GM23338 (cell line): Measurements from ENCODE around the gene GDAP2. TPM values are rescaled to one million over a fixed set of nuclear protein-coding genes. Genes with fewer than 3 reads are reported as not detected.

Experiments used
- ATAC-seq: fragments of 200-7000 bp; cut with Tn5 transposase; 3 replicates; pipeline ENCODE4 v1.9.1; 2020
- DNase-seq: peaks from one replicate; pipeline ENCODE4 v3.0.0-alpha.2; 2015; ENCODE audit warnings: low spot score
- H2AFZ ChIP-seq: fragments of 200-600 bp; sonication (generic); 2 replicates; pipeline ENCODE4 v1.8.0; 2016; ENCODE audit warnings: antibody characterized with exemption, mild to moderate bottlenecking, moderate library complexity
- H3F3A ChIP-seq: fragments of 200-600 bp; sonication (generic); replicated peaks from 2 replicates; pipeline ENCODE4 v1.8.0; 2017; ENCODE audit warnings: antibody characterized with exemption, mixed run types, low read depth
- H3K27ac ChIP-seq: fragments of 200-600 bp; sonication (generic); 2 replicates; pipeline ENCODE4 v1.6.1; 2016; ENCODE audit warnings: low read depth
- H3K27me3 ChIP-seq: fragments of 200-600 bp; sonication (generic); 2 replicates; pipeline ENCODE4 v1.8.0; 2016; ENCODE audit warnings: mild to moderate bottlenecking, mixed run types, moderate library complexity; ENCODE audit not compliant: insufficient read depth
- H3K36me3 ChIP-seq: fragments of 200-600 bp; sonication (generic); 2 replicates; pipeline ENCODE4 v1.8.0; 2016; ENCODE audit warnings: mild to moderate bottlenecking; ENCODE audit not compliant: insufficient read depth
- H3K4me1 ChIP-seq: fragments of 200-600 bp; sonication (generic); 2 replicates; pipeline ENCODE4 v1.8.0; 2016; ENCODE audit warnings: mild to moderate bottlenecking, moderate library complexity; ENCODE audit not compliant: insufficient read depth
- H3K4me2 ChIP-seq: fragments of 200-600 bp; sonication (generic); 2 replicates; pipeline ENCODE4 v1.7.1; 2017; ENCODE audit warnings: mixed run types
- H3K4me3 ChIP-seq: fragments of 200-600 bp; sonication (generic); 2 replicates; pipeline ENCODE4 v1.6.1; 2016; ENCODE audit warnings: mixed run types
- H3K79me2 ChIP-seq: fragments of 200-600 bp; sonication (generic); replicated peaks from 2 replicates; pipeline ENCODE4 v1.8.0; 2017; ENCODE audit warnings: mild to moderate bottlenecking; ENCODE audit not compliant: insufficient read depth
- H3K9me2 ChIP-seq: fragments of 200-600 bp; sonication (generic); 2 replicates; pipeline ENCODE4 v1.8.0; 2017; ENCODE audit not compliant: insufficient read depth
- H4K20me1 ChIP-seq: fragments of 200-600 bp; sonication (generic); replicated peaks from 2 replicates; pipeline ENCODE4 v1.8.0; 2017; ENCODE audit warnings: mild to moderate bottlenecking; ENCODE audit not compliant: insufficient read depth
- H3K27ac Mint-ChIP-seq: 2 replicates; pipeline ENCODE4 v1.8.0; 2020; ENCODE audit warnings: inconsistent platforms, mild to moderate bottlenecking, moderate library complexity, mixed read lengths
- H3K27me3 Mint-ChIP-seq: 3 replicates; pipeline ENCODE4 v1.8.0; 2022; ENCODE audit warnings: low read depth, mild to moderate bottlenecking, moderate library complexity, mixed read lengths, inconsistent platforms; ENCODE audit not compliant: insufficient read depth, poor library complexity
- H3K36me3 Mint-ChIP-seq: 3 replicates; pipeline ENCODE4 v1.8.0; 2021; ENCODE audit warnings: low read depth, mild to moderate bottlenecking, inconsistent platforms, moderate library complexity, mixed read lengths
- H3K4me1 Mint-ChIP-seq: 3 replicates; pipeline ENCODE4 v1.8.0; 2020; ENCODE audit warnings: mild to moderate bottlenecking, inconsistent platforms, mixed read lengths
- H3K4me3 Mint-ChIP-seq: 3 replicates; pipeline ENCODE4 v1.8.0; 2021; ENCODE audit warnings: moderate library complexity, mild to moderate bottlenecking, inconsistent platforms, mixed read lengths
- H3K9me3 Mint-ChIP-seq: 3 replicates; pipeline ENCODE4 v1.8.0; 2020; ENCODE audit warnings: moderate library complexity, mild to moderate bottlenecking, inconsistent platforms, mixed read lengths
- CREB1 ChIP-seq: fragments of 250-450 bp; sonication (Bioruptor Pico); IDR thresholded peaks from 2 replicates; pipeline ENCODE4 v1.5.0; 2020; ENCODE audit warnings: low read depth, mild to moderate bottlenecking, moderate library complexity
- ETS1 ChIP-seq: IDR thresholded peaks from 2 replicates; pipeline ENCODE4 v1.6.1; 2016; ENCODE audit warnings: antibody characterized with exemption
- EZH2 ChIP-seq: fragments of 200-600 bp; sonication (generic); IDR thresholded peaks from one replicate; pipeline ENCODE4 v1.8.0; 2017; ENCODE audit warnings: antibody characterized with exemption, mild to moderate bottlenecking, low read depth; ENCODE audit not compliant: unreplicated experiment
- EZH2phosphoT487 ChIP-seq: fragments of 200-600 bp; sonication (generic); IDR thresholded peaks from one replicate; pipeline ENCODE4 v1.8.1; 2018; ENCODE audit warnings: antibody characterized with exemption; ENCODE audit not compliant: unreplicated experiment
- JUNB ChIP-seq: IDR thresholded peaks from one replicate; pipeline ENCODE4 v1.6.1; 2016; ENCODE audit warnings: antibody characterized with exemption; ENCODE audit not compliant: unreplicated experiment
- NANOG ChIP-seq: IDR thresholded peaks from 2 replicates; pipeline ENCODE4 v1.6.1; 2016; ENCODE audit warnings: antibody characterized with exemption, borderline replicate concordance
- POLR2AphosphoS5 ChIP-seq: IDR thresholded peaks from 2 replicates; pipeline ENCODE4 v1.6.1; 2016; ENCODE audit warnings: antibody characterized with exemption, low read depth
- REST ChIP-seq: IDR thresholded peaks from one replicate; pipeline ENCODE4 v1.6.1; 2018; ENCODE audit warnings: antibody characterized with exemption; ENCODE audit not compliant: unreplicated experiment
- STAT1 ChIP-seq: IDR thresholded peaks from one replicate; pipeline ENCODE4 v1.6.1; 2016; ENCODE audit warnings: antibody characterized with exemption; ENCODE audit not compliant: unreplicated experiment
- ZNF114 ChIP-seq: fragments of 250-450 bp; sonication (Bioruptor Pico); IDR thresholded peaks from 2 replicates; pipeline ENCODE4 v1.5.0; 2020; ENCODE audit warnings: mild to moderate bottlenecking, moderate library complexity
- ZNF331 ChIP-seq: fragments of 250-450 bp; sonication (Bioruptor Pico); IDR thresholded peaks from 2 replicates; pipeline ENCODE4 v1.5.0; 2020; ENCODE audit warnings: low read depth, mild to moderate bottlenecking, moderate library complexity
- ZNF462 ChIP-seq: fragments of 250-450 bp; sonication (Bioruptor Pico); IDR thresholded peaks from 2 replicates; pipeline ENCODE4 v1.5.0; 2020; ENCODE audit warnings: mild to moderate bottlenecking, moderate library complexity
- polyA plus RNA-seq: library from polyadenylated mRNA; unstranded; fragments of >200 nt; fragmentation: Nextera tagmentation; extraction: Ambion mirVana; gene quantifications from 2 replicates; pipeline ENCODE4 v1.2.1, GENCODE V29; 2016
- total RNA-seq: library from RNA; depleted of rRNA; stranded (reverse); fragments of >200 nt; shearing (Covaris generic); gene quantifications from 2 replicates; pipeline ENCODE4 v1.2.3, GENCODE V29; 2014
- TF ChIP-seq, protein P1 (sequence below), 2 experiments: fragments of 200-600 bp in 1 of 2; sonication (generic) in 1 of 2; conservative IDR thresholded peaks; 2 replicates each; pipeline versions ENCODE4 v1.5.1 to v1.6.1; 2016 to 2017; ENCODE audit warnings: antibody characterized with exemption in 2 of 2, low read depth in 2 of 2, mild to moderate bottlenecking in 2 of 2, moderate library complexity in 1 of 2

GDAP2 gene
- total and polyA plus RNA-seq, 2 experiments from 2014 or later = 10.7 to 24.5 TPM

GRCh38 chr1:117852853-117853553 is 76.4 kb downstream of the GDAP2 start:
- Mint-ChIP-seq H3K27ac (no peak overlapping the region), H3K27me3 (no peaks in the 10 kb centered on the region), H3K36me3 (no peaks in the 10 kb centered on the region), H3K9me3 (no peaks in the 10 kb centered on the region), H3K4me1 (no peaks in the 10 kb centered on the region), H3K4me3 (no peak overlapping the region)
- no peak overlapping the region for H3K4me2 ChIP-seq
- no peak for ATAC-seq
- H3K27me3 ChIP-seq = no peaks in the 10 kb centered on the region
- H3K9me2 ChIP-seq = peaks cover 9% of the 10 kb centered on the region
- no peaks in the 10 kb centered on the region for H4K20me1 ChIP-seq
- H3F3A ChIP-seq = no peaks in the 10 kb centered on the region
- H3K4me1 ChIP-seq = no peaks in the 10 kb centered on the region
- DNase-seq = no peak
- H3K36me3 ChIP-seq = no peaks in the 10 kb centered on the region
- no peak overlapping the region for H3K4me3 ChIP-seq
- H3K79me2 ChIP-seq = no peaks in the 10 kb centered on the region
- no peak for TF ChIP-seq EZH2
- no peak for TF ChIP-seq CREB1 (CRISPR knock-in tag)
- TF ChIP-seq STAT1 = no peak
- no peak for TF ChIP-seq ZNF114 (CRISPR knock-in tag)
- TF ChIP-seq ZNF331 (CRISPR knock-in tag) = no peak
- no peak for TF ChIP-seq REST
- TF ChIP-seq EZH2phosphoT487 = no peak
- TF ChIP-seq POLR2AphosphoS5 = no peak
- TF ChIP-seq ZNF462 (CRISPR knock-in tag) = no peak
- TF ChIP-seq ETS1 = no peak
- TF ChIP-seq NANOG = no peak
- no peak for TF ChIP-seq JUNB
- TF ChIP-seq, protein P1, sequence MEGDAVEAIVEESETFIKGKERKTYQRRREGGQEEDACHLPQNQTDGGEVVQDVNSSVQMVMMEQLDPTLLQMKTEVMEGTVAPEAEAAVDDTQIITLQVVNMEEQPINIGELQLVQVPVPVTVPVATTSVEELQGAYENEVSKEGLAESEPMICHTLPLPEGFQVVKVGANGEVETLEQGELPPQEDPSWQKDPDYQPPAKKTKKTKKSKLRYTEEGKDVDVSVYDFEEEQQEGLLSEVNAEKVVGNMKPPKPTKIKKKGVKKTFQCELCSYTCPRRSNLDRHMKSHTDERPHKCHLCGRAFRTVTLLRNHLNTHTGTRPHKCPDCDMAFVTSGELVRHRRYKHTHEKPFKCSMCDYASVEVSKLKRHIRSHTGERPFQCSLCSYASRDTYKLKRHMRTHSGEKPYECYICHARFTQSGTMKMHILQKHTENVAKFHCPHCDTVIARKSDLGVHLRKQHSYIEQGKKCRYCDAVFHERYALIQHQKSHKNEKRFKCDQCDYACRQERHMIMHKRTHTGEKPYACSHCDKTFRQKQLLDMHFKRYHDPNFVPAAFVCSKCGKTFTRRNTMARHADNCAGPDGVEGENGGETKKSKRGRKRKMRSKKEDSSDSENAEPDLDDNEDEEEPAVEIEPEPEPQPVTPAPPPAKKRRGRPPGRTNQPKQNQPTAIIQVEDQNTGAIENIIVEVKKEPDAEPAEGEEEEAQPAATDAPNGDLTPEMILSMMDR (conservative IDR thresholded peaks at IDR 0.05; ENCODE audit: low read depth in 2 of 2) = no peak
- no peak overlapping the region for H2AFZ ChIP-seq
- H3K27ac ChIP-seq = no peak overlapping the region
